HepG2 (cell line): ENCODE measurements around the gene TMEM61. TPM values are rescaled to one million over a fixed set of nuclear protein-coding genes. Genes with fewer than 3 reads are reported as not detected.

Experiments
- ATAC-seq: fragments of 200-7000 bp; cut with Tn5 transposase; 3 replicates; pipeline ENCODE4 v1.9.1; 2020; ENCODE audit warnings: mild to moderate bottlenecking, moderate library complexity
- BruUV-seq: library from RNA; stranded (reverse); fragments of 400-500 nt; replicated peaks from 2 replicates; lab custom pipeline; 2021; lab: Mats Ljungman, UMichigan
- CTCF ChIA-PET: fragments of 300-600 bp; formaldehyde crosslinking; extraction: SDS; loops from one replicate; lab custom pipeline; 2021; ENCODE audit warnings: low total read pairs, inconsistent platforms, low intra/inter-chr PET ratio; lab: Yijun Ruan, JAX
- POLR2A ChIA-PET: fragments of 350-600 bp; sonication (Branson Sonifier 250); formaldehyde crosslinking; loops from one replicate; lab custom pipeline; 2020; ENCODE audit warnings: antibody characterized with exemption, inconsistent platforms; lab: Yijun Ruan, JAX
- DNase-seq: peaks from one replicate; pipeline ENCODE4 v3.0.0-alpha.2; 2015; ENCODE audit warnings: low spot score
- FAIRE-seq: peaks from 3 replicates; lab custom pipeline; 2011; peaks lifted over from hg19 to GRCh38; lab: Jason Lieb, UNC
- H2AFZ ChIP-seq: one replicate; pipeline ENCODE4 v1.6.1; 2011; ENCODE audit warnings: low read length, inconsistent platforms
- H3K27ac ChIP-seq: fragments of 300-600 bp; 3 replicates; pipeline ENCODE4 v1.8.0; 2011; ENCODE audit warnings: mixed run types, mild to moderate bottlenecking, mixed read lengths, low read length, inconsistent platforms; ENCODE audit not compliant: insufficient read depth; ENCODE audit errors: extremely low read length
- H3K27me3 ChIP-seq, 2 experiments: fragments of 200-600 bp in 1 of 2; 2 replicates in 1 of 2; 3 replicates in 1 of 2; pipeline versions ENCODE4 v1.6.0 to v1.8.0; 2011; ENCODE audit warnings: low read length in 2 of 2, mild to moderate bottlenecking in 2 of 2, moderate library complexity in 2 of 2, inconsistent platforms in 1 of 2; ENCODE audit not compliant: insufficient read depth in 2 of 2, control insufficient read depth in 1 of 2
- H3K36me3 ChIP-seq, 2 experiments: fragments of 200-600 bp in 1 of 2; replicated peaks in 1 of 2; 2 replicates in 1 of 2; 3 replicates in 1 of 2; pipeline versions ENCODE4 v1.5.1 to v1.8.0; 2011; ENCODE audit warnings: low read length in 2 of 2, inconsistent platforms in 1 of 2; ENCODE audit not compliant: insufficient read depth in 2 of 2, control insufficient read depth in 1 of 2
- H3K4me1 ChIP-seq: 2 replicates; pipeline ENCODE4 v1.5.1; 2012; ENCODE audit warnings: low read length, inconsistent platforms; ENCODE audit not compliant: insufficient read depth
- H3K4me2 ChIP-seq: 2 replicates; pipeline ENCODE4 v1.6.0; 2011; ENCODE audit warnings: low read depth, low read length, inconsistent platforms
- H3K4me3 ChIP-seq, 3 experiments: fragments of 200-600 bp in 1 of 3; sonication (generic), shearing (Covaris generic) in 1 of 3; replicated peaks in 1 of 3; 2 replicates each; pipeline ENCODE4 v1.5.1; 2011 to 2016; ENCODE audit warnings: low read length in 3 of 3, inconsistent platforms in 2 of 3, low read depth in 2 of 3, mild to moderate bottlenecking in 2 of 3, control low read depth in 1 of 3, mixed read lengths in 1 of 3; ENCODE audit not compliant: insufficient read depth in 1 of 3
- H3K79me2 ChIP-seq: one replicate; pipeline ENCODE4 v1.6.1; 2011; ENCODE audit warnings: low read length, inconsistent platforms; ENCODE audit not compliant: insufficient read depth
- H3K9ac ChIP-seq: 2 replicates; pipeline ENCODE4 v1.6.0; 2011; ENCODE audit warnings: mild to moderate bottlenecking, low read depth, low read length, inconsistent platforms; ENCODE audit not compliant: insufficient read depth
- H3K9me3 ChIP-seq: 2 replicates; pipeline ENCODE4 v1.5.1; 2012; ENCODE audit warnings: mild to moderate bottlenecking, low read length
- H4K20me1 ChIP-seq: 2 replicates; pipeline ENCODE4 v1.6.0; 2011; ENCODE audit warnings: inconsistent platforms, mild to moderate bottlenecking, low read length, moderate library complexity; ENCODE audit not compliant: insufficient read depth
- JUN ChIP-seq: sonication (generic); formaldehyde crosslinking; IDR thresholded peaks from 2 replicates; pipeline ENCODE4 v1.4.0; 2020; ENCODE audit warnings: mild to moderate bottlenecking, missing genetic modification reagents
- NCOA2 ChIP-seq: sonication (generic); formaldehyde crosslinking; IDR thresholded peaks from 2 replicates; pipeline ENCODE4 v1.8.0; 2022; ENCODE audit warnings: inconsistent platforms
- RAD21 ChIP-seq: fragments of 450-650 bp; formaldehyde crosslinking; IDR thresholded peaks from 2 replicates; pipeline ENCODE4 v1.5.0; 2020; ENCODE audit warnings: mild to moderate bottlenecking
- SMC3 ChIP-seq: IDR thresholded peaks from 2 replicates; pipeline ENCODE4 v1.6.1; 2011; ENCODE audit warnings: low read length, improper control_type of control experiment
- U2AF2 ChIP-seq: fragments of 200-400 bp; formaldehyde crosslinking; IDR thresholded peaks from 2 replicates; pipeline ENCODE4 v1.6.1; 2017; ENCODE audit warnings: low read depth, mild to moderate bottlenecking, low read length
- ZNF24 ChIP-seq: fragments of 450-650 bp; IDR thresholded peaks from 2 replicates; pipeline ENCODE4 v1.6.1; 2017; ENCODE audit warnings: antibody characterized with exemption, mild to moderate bottlenecking
- ZNF501 ChIP-seq: sonication (generic); formaldehyde crosslinking; IDR thresholded peaks from 2 replicates; pipeline ENCODE4 v1.5.1; 2020; ENCODE audit warnings: mild to moderate bottlenecking, moderate library complexity, missing genetic modification reagents
- ZNF546 ChIP-seq: sonication (generic); formaldehyde crosslinking; conservative IDR thresholded peaks from 2 replicates; pipeline ENCODE4 v1.8.1; 2023; ENCODE audit warnings: mild to moderate bottlenecking, missing genetic modification reagents
- ZNF841 ChIP-seq: sonication (generic); formaldehyde crosslinking; IDR thresholded peaks from 2 replicates; pipeline ENCODE4 v1.8.1; 2023; ENCODE audit warnings: missing genetic modification reagents, borderline replicate concordance
- WGBS: methylation state at CpG from one replicate; pipeline ENCODE4 v1.1.6; 2017; ENCODE audit warnings: low lambda C conversion rate; 5-methylcytosine and 5-hydroxymethylcytosine counted together
- in situ Hi-C: cut with HindIII; loops from 2 replicates; pipeline ENCODE4 v1.10.0; 2017; ENCODE audit warnings: low pct_unique_long_range_greater_than_20kb; ENCODE audit not compliant: extremely low pct_ligation_motif_present
- intact Hi-C: fragments of 100-400 bp; cut with micrococcal nuclease; formaldehyde crosslinking; loops from one replicate; pipeline ENCODE4 v1.10.0; 2022; ENCODE audit not compliant: unreplicated experiment
- polyA plus RNA-seq, 8 experiments: library from polyadenylated mRNA; depleted of rRNA in 3 of 8; stranded (reverse) in 7 of 8; unstranded in 1 of 8; fragments of >200 nt; fragmentation: Illumina TruSeq in 4 of 8; extraction: Trizol in 4 of 8; gene quantifications; 2 replicates each; pipeline versions ENCODE4 v1.2.1 to v1.2.3, GENCODE V29; 2011 to 2016; ENCODE audit warnings: low read depth in 4 of 8, missing spikeins in 1 of 8, mixed read lengths in 1 of 8; ENCODE audit not compliant: insufficient read depth in 1 of 8
- total RNA-seq, 5 experiments: library from RNA; depleted of rRNA; stranded (reverse); fragments of >200 nt; fragmentation: Illumina TruSeq; extraction: Trizol; gene quantifications; 2 replicates each; pipeline ENCODE4 v1.2.3, GENCODE V29; 2016; ENCODE audit warnings: low read depth in 1 of 5
- TF ChIP-seq, protein P1 (sequence below): sonication (generic); formaldehyde crosslinking; IDR thresholded peaks from 2 replicates; pipeline ENCODE4 v1.9.0; 2021; ENCODE audit warnings: missing genetic modification reagents, mild to moderate bottlenecking, borderline replicate concordance

TMEM61 gene
- total and polyA plus RNA-seq, 2 of the 13 experiments (the other 11 are each of a cell fraction or from before 2014, with no cell fraction given), result not detected

DNA sequence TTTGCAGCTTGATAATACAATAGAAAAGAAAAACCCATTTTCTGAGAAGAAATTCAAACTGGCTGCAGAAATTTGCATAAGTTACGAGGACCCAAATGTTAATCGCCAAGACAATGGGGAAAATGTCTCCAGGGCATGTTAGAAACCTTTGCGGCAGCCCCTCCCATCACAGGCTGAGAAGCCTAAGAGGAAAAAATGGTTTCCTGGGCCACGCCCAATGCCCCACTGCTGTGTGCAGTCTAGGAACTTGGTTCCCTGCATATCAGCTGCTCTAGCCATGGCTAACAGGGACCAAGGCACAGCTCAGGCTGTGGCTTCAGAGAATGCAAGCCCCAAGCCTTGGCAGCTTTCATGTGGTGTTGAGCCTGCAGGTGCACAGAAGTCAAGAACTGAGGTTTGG lies 37.5 kb upstream of the TMEM61 start:
- ATAC-seq (no peak), DNase-seq (no peak), FAIRE-seq (no peak)
- 64% methylated on average over 4 of the region's 4 CpGs for WGBS
- Histone ChIP-seq H3K36me3 (no peaks in the 10 kb centered on the region), H3K79me2 (no peaks in the 10 kb centered on the region), H3K9ac (no peak overlapping the region), H3K4me1 (peaks cover 28% of the 10 kb centered on the region), H3K9me3 (no peaks in the 10 kb centered on the region), H3K4me2 (no peak overlapping the region), H3K4me3 (no peak overlapping the region), H4K20me1 (no peaks in the 10 kb centered on the region), H3K27ac (no peak overlapping the region), H3K27me3 (no peaks in the 10 kb centered on the region), H2AFZ (no peak overlapping the region)
- intact Hi-C loops, result no loop called here
- TF ChIP-seq ZNF841 (CRISPR knock-in tag), result 0 out of 2 replicates have a peak, but pooled peaks have one; percentile 30
- TF ChIP-seq SMC3, result no peak
- in situ Hi-C loops, result no loop called here
- ChIA-PET CTCF (no interaction called here), POLR2A (no interaction called here)
- BruUV-seq, result no TSS peak

- no TSS peak for BruUV-seq
- Histone ChIP-seq H3K4me3 (peak overlapping the region; percentile 7 to 65 (median 56); a peak in 4 of 6 replicates), H3K9ac (peak overlapping the region; percentile 40; the same call in 1 of the 2 replicates), H4K20me1 (no peaks in the 10 kb centered on the region), H3K4me1 (peaks cover 21% of the 10 kb centered on the region), H3K4me2 (peak overlapping the region; percentile 67), H3K79me2 (no peaks in the 10 kb centered on the region), H2AFZ (peak overlapping the region; percentile 99), H3K36me3 (no peaks in the 10 kb centered on the region), H3K27me3 (no peaks in the 10 kb centered on the region; a peak in 1 of 5 replicates), H3K9me3 (no peaks in the 10 kb centered on the region), H3K27ac (no peak overlapping the region)
- intact Hi-C loops (loop anchor here (1.0 kb wide), 2 partner anchors 56 to 78 kb away; no protein-coding TSS in a partner anchor), in situ Hi-C loops (no loop called here)
- peak; percentile 68 for FAIRE-seq
- peak; percentile 70 for DNase-seq
- ChIA-PET POLR2A (interaction anchor here (0.7 to 2.5 kb wide), 6 partner anchors 57 to 79 kb away, joined by 3 to 36 read pairs (median 4); partner anchors contain the start of gene DHCR24), CTCF (interaction anchor here (1.6 to 3.9 kb wide), 3 partner anchors 51 to 77 kb away, joined by 4 to 19 read pairs (median 7); no protein-coding TSS in a partner anchor)
- WGBS, result 9% methylated on average over 7 of the region's 9 CpGs
- peak; percentile 82 for ATAC-seq
- TF ChIP-seq, protein P1, sequence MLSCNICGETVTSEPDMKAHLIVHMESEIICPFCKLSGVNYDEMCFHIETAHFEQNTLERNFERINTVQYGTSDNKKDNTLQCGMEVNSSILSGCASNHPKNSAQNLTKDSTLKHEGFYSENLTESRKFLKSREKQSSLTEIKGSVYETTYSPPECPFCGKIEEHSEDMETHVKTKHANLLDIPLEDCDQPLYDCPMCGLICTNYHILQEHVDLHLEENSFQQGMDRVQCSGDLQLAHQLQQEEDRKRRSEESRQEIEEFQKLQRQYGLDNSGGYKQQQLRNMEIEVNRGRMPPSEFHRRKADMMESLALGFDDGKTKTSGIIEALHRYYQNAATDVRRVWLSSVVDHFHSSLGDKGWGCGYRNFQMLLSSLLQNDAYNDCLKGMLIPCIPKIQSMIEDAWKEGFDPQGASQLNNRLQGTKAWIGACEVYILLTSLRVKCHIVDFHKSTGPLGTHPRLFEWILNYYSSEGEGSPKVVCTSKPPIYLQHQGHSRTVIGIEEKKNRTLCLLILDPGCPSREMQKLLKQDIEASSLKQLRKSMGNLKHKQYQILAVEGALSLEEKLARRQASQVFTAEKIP (CRISPR knock-in tag), result no peak
- TF ChIP-seq ZNF24 (peak; percentile 71; the same call in 1 of the 2 replicates), NCOA2 (CRISPR knock-in tag) (no peak), JUN (no peak), SMC3 (peak; percentile 85), U2AF2 (no peak), ZNF546 (CRISPR knock-in tag) (no peak), ZNF501 (CRISPR knock-in tag) (0 out of 2 replicates have a peak, but pooled peaks have one; percentile 22), RAD21 (CRISPR knock-in tag) (peak; percentile 67)
Observed at GRCh38 chr1:54944610-54945392, 35.6 kb upstream of the TMEM61 start.
